CD4-positive, alpha-beta T cell treated with Interleukin-2 at 100 ng/mL for 4 hours (primary cell): ENCODE results near the gene UCK2.
"Not testable (repeated sequence)": the region's sequence is repeated elsewhere in the genome, so short reads cannot be mapped to it uniquely, and the experiment has no call there.

Experiments
- DNase-seq: peaks from one replicate; pipeline ENCODE4 v3.0.0-alpha.2; 2020; ENCODE audit warnings: low spot score

Gene UCK2

DNA sequence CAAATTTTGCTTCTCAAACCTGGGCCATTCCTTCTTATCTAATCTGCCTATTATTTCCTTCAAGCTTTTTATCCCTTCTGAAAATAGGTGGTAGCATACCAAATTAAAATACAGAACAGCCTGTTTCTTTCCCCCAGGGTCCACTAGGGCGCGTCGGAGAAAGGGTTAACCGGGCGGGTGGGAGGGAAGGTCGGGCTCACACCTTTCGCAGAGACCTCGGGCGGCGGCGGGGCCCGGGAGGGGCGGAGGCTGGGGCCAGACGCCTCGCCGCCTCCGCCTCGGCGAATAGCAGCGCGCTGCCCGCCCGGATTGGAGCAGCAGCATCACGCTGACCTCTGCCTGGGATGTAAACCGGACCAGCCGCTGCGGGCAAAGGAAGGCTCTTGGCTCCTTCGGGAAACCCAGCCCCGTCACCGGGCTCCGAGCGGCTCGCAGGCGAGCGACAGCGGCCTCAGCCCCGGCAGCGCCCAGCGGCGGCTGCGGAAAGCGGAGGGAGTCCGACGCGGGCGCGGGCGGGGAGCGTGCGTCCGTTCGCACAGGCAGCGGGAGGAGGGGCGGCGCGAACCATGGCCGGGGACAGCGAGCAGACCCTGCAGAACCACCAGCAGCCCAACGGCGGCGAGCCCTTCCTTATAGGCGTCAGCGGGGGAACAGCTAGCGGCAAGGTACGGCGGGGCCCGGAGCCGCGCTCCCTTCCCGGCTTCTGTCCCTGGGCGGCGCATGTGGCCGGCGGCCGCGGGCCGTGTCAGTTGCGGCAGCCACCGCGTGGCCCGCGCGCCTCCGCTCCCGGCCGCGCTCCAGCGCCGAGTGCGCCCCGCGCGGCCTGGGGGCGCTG is at the start of gene UCK2:
Gene UCK2, plus strand, starts transcription at position 347 of the 835 bp plus-strand sequence. Its CDS starts 220 bp downstream, at position 567.
- peak; percentile 46 for DNase-seq

DNA sequence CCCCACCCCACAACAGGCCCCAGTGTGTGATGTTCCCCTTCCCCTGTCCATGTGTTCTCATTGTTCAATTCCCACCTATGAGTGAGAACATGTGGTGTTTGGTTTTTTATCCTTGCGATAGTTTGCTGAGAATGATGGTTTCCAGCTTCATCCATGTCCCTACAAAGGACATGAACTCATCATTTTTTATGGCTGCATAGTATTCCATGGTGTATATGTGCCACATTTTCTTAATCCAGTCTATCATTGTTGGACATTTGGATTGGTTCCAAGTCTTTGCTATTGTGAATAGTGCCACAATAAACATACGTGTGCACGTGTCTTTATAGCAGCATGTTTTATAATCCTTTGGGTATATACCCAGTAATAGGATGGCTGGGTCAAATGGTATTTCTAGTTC is 49.2 kb upstream of the UCK2 start:
- DNase-seq = not testable (repeated sequence)

DNA sequence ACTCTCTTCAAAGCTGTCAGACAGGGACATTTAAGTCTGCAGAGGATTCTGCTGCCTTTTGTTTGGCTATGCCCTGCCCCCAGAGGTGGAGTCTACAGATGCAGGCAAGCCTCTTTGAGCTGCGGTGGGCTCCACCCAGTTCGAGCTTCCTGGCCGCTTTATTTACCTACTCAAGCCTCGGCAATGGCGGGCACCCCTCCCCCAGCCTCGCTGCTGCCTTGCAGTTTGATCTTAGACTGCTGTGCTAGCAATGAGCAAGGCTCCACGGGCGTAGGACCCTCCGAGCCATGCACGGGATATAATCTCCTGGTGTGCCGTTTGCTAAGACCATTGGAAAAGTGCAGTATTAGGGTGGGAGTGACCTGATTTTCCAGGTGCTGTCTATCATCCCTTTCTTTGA is 43.9 kb upstream of the UCK2 start:
- not testable (repeated sequence) for DNase-seq

DNA sequence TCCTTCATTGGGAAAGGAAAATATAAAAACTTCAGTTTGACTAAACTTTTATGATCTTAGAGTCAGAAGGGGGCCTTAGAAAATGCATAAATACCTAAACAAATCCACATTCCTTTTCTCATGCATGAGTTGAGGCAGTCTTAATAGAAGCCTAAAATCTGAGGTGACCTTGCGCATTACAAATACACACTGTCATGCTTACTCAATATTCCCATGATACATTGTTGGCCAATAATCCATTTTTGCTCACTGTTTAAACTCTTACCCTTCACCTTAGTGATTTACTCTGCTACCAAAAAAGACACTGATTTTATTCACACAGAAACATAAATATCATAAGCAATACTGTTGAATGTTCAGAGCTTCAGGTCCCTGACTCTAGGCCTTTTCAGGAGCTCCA is 39.7 kb upstream of the UCK2 start:
- no peak for DNase-seq

DNA sequence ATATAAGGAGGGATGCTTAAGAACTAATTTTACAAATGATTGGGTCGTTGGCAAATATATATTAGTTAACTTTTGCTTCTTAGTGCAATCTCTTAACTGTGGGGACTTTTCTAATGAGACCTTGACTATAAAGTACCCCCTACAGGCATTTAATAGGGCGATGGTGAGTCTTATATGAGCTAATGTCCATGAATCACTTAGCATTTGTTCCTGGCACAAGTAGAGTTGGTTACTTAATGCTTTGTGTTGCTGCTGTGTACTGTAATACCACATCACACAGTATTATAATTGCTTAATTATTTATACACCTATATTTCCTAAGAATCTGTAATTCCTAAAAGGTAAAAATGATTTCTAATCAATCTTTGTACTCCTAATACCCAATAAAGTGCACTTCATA is 33.5 kb upstream of the UCK2 start:
- DNase-seq = no peak

DNA sequence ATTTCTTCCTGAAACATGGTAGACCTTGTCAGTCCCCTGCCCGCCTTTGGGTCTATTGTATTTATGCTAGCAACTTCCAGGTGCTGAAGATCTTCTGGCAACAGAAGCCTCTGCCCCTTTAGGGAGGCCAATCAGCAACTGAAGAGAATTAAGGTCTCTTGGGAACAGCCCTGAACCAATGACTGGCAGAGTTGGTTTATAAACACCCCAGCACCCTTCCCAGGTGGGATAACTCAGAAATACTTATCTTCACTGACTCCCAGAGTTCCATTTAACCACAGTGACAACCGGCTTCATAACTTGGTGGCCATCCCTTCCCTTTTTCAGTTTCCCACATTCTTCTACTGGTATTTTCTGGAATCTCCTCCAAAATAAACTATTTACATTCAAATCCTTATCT is 31.5 kb upstream of the UCK2 start:
- no peak for DNase-seq

DNA sequence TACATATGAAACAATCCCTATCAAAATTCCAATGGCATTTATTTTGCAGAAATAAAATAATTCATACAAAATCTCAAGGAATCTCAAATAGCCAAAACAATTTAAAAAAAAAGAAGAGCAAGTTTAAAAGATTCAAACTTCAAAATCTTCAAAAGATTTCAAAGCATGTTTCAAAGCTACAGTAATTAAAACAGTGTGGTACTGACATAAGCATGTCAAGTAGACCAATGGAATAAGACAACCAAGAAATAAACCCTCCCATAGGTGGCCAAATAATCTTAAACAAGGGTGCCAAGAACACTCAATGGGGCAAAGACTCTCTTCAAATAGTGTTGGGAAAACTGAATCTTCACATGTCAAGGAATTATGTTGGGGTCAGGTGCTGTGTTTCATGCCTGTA is 28.0 kb upstream of the UCK2 start:
- no peak for DNase-seq

DNA sequence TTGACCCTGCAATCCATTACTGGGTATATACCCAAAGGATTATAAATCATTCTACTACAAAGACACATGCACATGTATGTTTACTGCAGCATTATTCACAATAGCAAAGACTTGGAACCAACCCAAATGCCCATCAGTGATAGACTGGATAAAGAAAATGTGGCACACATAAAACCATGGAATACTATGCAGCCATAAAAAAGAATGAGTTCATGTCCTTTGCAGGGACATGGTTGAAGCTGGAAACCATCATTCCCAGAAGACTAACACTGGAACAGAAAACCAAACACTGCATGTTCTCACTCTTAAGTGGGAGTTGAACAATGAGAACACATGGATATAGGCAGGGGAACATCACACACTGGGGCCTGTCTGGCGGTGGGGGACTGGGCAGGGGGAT is 22.9 kb upstream of the UCK2 start:
- not testable (repeated sequence) for DNase-seq

DNA sequence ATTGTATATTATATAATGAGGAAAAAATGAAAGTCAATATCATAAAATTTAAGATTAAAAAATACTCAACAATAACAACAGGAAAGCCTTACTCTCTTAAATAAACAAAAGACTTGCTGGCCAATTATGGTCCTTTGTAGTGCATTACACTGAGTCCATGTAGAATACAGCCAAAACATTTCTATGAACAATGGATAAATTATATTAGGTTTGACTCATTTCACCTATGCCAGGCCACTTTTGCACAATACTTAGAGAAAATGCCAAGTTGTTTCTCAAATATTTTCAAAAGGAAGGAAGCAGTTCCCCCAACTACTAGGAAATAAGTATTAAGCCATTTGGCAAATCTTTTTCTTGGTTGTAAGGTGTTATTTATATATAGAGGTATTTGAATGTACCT is 19.8 kb upstream of the UCK2 start:
- DNase-seq = no peak

DNA sequence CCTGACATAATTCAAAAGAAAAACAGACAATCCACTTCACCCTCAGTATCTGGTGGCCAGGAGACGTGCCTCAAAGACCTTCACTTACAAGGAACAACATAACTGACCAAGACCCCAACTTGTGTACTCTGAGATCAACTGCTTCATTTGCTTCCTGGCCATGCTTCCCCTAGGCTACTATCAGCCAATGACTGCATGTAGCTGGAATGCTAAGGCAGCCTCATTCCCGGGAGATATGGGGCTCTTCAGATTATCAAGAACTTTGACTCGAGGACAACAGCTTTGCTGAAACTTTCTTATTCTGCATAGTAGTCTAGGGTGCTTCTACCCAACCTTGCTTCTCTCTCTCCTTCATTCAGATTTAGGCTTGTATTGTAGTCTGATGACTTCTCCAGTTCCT is 11.7 kb upstream of the UCK2 start:
- no peak for DNase-seq

DNA sequence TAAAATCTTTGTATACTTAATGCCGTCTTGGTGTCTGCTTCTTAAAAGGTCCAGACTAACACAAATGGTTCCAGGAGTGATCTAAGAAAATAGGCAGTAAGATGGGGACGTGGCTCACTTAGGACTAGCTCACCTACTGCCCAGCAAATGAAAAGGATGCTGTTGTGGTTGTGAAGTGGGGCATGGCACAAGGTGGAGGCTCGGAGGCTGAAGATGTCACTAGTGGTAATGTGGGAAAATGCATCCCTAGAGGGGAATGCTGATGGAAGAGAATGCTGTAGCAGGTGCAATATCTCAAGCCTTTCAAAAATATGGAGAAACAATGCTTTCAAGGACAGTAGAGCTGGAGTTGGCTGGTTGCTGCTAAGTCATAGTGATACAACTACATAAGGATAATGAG is 11.3 kb upstream of the UCK2 start:
- no peak for DNase-seq

DNA sequence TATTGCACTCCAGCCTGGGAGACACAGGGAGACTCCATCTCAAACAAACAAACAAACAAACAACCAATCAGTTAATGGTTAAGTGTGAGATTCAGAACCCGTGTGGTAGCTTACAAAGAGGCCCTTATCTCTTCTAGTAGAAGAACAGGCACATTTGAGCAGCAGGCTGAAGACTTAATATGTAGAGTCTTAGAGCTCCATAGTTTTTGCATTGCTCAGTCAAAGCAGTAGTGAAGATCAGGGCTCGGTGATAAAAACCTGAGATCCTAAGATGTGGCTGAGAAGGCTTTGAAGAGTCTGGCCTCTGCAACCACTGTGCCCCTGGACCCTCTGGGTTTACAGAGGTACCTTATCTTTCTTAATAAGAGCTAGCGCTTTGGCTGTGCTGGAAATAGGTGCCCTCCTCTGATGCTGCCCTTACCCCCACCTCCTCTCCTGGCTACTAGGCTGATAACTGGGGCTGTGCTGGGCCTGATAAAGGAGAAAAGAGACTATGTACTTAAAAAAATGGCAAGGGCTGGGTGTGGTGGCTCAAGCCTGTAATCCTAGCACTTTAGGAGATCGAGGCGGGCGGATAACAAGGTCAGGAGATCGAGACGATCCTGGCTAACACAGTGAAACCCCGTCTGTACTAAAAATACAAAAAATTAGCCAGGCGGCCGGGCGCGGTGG is 10.5 kb upstream of the UCK2 start:
- no peak for DNase-seq

DNA sequence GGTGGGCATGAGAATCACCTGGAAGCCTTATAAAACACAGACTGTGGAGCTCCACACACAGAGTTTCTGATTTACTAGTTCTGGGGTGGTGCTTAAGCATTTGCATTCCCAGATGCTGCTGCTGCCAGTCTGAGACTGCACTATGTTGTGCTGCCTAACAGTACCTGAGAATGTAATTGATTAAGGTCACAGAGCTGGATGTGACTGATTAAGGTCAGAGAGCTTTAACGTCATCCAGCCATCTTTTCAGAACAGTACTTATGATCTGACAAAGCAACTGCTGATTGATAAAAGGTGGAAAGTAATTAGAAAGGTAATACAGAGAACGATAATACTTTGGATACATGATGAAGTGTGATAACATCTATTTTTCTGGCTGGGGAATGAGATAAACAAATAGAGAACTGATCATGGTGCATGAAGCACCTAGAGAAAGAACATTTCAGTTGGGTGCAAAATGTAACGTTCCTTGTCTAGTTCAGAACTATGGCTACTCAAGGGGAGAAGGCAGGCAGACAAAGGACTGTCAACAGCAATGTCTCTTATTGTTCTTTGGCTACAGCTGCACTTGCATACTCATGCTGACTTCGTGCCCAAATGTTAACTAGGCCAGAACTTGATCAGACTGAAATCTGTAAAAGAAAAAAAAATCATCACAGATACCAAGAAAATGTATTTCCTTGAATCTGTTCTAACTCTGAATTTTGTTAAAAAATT is 3.7 kb upstream of the UCK2 start:
- no peak for DNase-seq

DNA sequence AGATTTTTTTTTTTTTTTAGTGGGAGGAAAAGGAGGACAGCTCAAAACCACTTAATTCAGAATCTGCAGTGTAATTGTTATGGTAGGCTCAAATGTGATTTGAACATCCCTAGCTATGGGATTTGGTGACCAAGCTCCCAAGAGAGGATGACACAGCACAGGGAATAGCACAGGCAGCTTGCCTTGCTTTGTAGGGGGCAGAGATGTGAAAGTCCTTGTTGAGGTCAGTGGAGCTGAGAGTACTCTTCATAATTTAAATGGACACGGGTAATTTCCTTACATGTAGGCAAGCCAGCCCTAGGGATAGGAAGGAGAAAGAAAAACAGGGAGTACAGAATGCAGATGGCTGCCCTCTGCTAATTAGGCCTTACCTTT is 3.2 kb upstream of the UCK2 start:
- DNase-seq = no peak

DNA sequence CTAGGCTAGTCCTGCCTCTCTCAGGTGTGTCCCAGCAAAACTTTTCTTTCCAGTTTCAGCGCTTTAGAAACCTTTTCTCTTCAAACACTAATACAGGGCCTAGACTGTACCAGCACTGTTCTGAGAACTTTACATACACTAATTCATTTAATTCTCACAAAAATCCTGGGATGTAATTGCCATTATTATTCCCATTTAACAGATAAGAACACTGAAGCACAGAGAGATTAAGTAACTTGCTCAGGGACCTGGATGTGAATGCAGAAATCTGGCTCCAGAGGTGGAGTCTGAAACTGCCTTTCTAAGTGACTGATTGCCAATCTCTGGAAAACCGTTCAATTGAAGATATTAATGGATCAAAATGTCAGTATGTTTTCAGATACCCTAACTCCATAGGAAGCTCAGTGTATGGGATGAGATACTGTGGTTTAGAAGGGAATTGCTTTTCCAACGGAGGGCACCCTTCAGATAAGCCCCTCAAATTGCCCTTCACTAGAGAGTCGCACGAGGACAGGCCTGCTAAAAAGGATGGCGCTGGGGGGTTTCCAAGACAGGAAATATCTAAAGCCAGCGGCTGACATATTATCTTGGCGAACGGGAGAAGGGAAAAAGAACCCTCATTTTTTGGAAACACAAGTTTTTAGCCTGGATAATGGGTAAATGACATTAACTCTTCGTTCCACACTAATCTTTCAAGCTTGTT is 698 bp upstream of the UCK2 start:
- DNase-seq = no peak

DNA sequence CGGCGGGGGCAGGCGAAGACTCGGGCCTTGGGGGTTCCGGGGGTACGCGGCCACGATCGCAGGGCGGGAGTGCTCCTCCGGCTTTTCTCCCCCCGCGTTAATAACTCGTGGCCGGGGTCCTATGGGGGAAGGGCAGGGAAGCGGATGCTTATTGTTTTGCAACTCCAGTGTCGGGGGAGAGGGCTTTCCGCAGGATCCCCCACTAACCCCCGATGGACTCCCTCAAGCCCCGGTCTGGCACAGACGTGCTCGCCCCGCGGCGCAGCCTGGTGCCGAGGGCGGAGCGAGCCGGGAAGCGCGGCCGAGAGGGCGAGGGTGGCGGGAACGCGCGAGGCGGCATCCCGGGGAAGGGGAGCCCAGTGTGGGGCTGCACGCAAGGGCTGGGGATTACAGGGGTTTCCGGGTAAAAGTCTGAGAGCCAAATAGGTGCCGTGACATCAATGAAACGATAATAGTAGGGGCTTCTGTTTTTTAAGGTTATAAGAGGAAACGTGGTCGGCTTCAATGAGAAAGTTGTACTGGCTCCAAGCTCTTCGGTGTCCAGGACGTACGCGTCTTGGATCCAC is 772 bp downstream of the UCK2 start:
- DNase-seq = peak; percentile 25

DNA sequence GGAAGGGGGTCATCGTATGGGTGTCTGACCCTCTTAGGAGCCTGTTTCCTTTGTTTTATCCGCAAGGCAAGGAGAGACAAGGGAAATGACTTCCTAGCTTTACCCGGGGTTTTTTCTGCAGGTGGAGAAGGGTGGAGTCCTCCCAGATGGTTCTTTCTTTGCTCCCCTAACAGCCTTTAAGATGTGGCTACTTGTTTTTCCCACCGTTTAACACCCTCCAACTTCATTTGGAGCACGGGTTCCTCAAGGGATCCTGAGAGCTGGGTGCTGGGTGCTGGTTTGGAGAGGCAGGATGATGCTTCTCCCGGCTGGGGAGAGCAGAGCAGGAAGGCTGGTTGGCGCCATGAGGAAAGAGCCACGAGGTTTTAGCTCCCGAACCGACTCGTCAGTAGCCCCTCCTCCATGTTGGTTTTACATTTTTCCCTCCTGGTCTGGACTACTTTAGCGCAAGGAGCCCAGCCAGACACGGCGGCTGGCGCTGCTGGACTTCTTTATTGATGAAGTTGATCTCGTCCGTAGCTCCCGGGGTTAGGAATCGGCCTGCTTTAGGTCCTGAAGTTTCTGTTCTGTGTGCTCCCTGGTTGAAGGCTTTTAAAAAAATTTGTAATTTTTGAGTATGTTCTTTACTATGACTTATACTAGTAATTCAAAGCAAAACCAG is 1.4 kb downstream of the UCK2 start:
- DNase-seq = no peak

DNA sequence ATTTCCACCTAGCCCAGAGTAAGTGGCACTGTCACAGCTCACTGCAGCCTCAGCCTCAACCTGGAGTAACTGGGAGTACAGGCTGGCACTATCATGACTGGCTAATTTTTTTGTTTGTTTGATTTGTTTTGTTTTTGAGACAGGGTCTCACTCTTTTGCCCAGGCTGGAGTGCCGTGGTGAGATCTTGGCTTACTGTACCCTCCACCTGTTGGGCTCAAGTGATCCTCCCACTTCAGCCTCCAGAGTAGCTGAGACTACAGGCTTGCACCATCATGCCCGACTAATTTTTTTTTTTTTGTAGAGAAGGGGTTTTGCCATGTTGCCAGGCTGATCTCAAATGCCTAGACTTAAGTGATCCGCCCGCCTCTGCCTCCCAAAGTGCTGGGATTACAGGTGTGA is 2.5 kb downstream of the UCK2 start:
- DNase-seq = no peak

DNA sequence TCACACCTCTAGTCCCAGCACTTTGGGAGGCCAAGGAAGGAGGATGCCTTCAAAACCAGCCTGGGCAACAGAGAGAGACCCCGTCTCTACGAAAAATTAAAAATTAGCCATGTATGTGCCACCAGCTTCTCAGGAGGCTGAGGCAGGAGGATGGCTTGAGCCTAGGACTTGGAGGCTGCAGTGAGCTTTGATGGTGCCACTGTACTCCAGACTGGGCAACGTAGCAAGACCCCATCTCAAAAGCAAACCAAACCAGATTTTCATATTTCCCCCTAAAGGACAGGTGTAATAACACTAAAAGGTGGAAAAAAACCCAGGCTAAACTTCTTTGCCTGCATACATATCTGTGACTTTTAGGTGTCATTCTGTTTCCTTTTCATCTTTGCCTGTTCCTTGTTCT is 3.7 kb downstream of the UCK2 start:
- DNase-seq = no peak

DNA sequence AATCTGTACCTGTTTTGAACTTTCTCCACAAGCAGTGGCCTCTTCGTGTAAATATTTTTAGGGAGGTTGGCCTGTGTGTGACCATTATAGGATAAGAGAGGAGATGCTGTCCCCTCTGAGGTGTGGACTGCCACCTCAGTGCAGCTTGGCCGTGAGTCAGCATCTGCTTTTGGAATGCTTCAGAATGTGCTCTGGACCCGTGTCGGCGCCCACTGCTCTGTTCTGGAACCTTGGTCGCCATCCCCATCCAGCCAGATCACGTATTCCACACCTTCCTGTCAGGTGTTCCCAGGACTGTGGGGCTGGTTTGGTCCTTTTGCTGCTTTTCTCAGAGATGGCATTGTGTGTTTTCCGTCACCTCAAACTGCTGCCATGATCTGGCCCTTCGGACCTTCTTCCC is 5.5 kb downstream of the UCK2 start:
- DNase-seq = no peak

DNA sequence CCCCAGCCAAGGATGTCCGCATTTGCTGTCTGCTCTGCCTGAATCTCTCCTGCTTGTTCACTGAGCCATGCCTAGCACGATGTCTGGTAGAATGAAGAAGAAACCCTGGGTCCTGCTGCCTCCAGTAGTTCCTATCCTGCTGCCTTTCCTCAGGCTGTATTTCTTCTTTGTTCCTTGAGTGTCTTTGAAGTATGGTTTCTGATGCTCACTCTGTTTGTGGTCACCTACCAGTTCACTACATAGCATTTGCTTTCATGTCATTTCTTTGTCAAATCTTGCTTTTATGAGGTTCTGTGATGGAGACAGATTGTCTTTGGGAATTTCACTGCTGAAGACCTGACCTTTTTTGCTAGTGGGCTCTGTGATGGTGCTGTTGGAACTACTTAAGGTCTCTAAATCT is 5.9 kb downstream of the UCK2 start:
- DNase-seq = no peak

DNA sequence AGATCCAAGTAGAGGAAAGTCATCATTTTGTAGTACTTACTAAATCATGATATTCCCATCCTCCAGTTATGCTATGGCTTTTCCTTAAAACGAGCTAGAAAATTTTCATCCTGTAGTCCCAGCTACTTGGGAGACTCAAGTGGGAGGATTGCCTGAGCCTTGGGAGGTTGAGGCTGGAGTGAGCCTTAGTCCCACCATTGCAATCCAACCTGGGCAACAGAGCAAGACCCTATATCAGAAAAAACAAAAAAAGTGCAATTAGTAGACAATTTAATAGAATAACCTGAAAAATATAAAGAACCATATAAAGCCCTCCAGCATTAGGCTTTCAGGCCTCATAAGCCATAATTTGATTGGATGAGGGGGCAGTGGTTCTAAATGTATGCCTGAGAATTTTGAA is 6.8 kb downstream of the UCK2 start:
- no peak for DNase-seq
